Effector memory CD4-positive, alpha-beta T cell (primary cell): Measurements from ENCODE around the gene ADGRF4.

Experiments used
- DNase-seq, 3 donors: peaks; one replicate each; pipeline ENCODE4 v3.0.0-alpha.2; 2020
- H3K27ac ChIP-seq: 2 replicates; pipeline ENCODE4 v1.7.0; 2013; ENCODE audit warnings: mild to moderate bottlenecking, low read length, moderate library complexity; ENCODE audit not compliant: insufficient read depth, poor library complexity, severe bottlenecking
- H3K27me3 ChIP-seq: replicated peaks from 2 replicates; pipeline ENCODE4 v1.7.0; 2013; ENCODE audit warnings: mild to moderate bottlenecking, low read length; ENCODE audit not compliant: insufficient read depth, control insufficient read depth, poor library complexity, severe bottlenecking
- H3K36me3 ChIP-seq: 2 replicates; pipeline ENCODE4 v1.7.0; 2013; ENCODE audit warnings: mild to moderate bottlenecking, low read length, moderate library complexity; ENCODE audit not compliant: control insufficient read depth, insufficient read depth
- H3K4me1 ChIP-seq: 2 replicates; pipeline ENCODE4 v1.7.0; 2013; ENCODE audit warnings: low read length, mild to moderate bottlenecking; ENCODE audit not compliant: control insufficient read depth, insufficient read depth, poor library complexity, severe bottlenecking
- H3K4me3 ChIP-seq: 2 replicates; pipeline ENCODE4 v1.7.0; 2013; ENCODE audit warnings: low read length, low read depth, mild to moderate bottlenecking; ENCODE audit not compliant: insufficient read depth, poor library complexity, severe bottlenecking
- H3K9me3 ChIP-seq: 2 replicates; pipeline ENCODE4 v1.7.0; 2013; ENCODE audit warnings: mild to moderate bottlenecking, low read length, moderate library complexity; ENCODE audit not compliant: control insufficient read depth

ADGRF4 gene

GRCh38 chr6:47749757-47750156 is 51.4 kb downstream of the ADGRF4 start:
- Histone ChIP-seq H3K36me3 (no peaks in the 10 kb centered on the region), H3K9me3 (no peaks in the 10 kb centered on the region), H3K4me1 (no peaks in the 10 kb centered on the region), H3K27ac (no peak overlapping the region), H3K4me3 (no peak overlapping the region), H3K27me3 (no peaks in the 10 kb centered on the region)
- DNase-seq: no peak

- no peak for DNase-seq
- Histone ChIP-seq H3K27me3 (no peaks in the 10 kb centered on the region), H3K4me3 (no peak overlapping the region), H3K36me3 (no peaks in the 10 kb centered on the region), H3K4me1 (no peaks in the 10 kb centered on the region), H3K9me3 (no peaks in the 10 kb centered on the region), H3K27ac (no peak overlapping the region)
These were observed 54.4 kb downstream of the ADGRF4 start for GRCh38 chr6:47752801-47753200.

GRCh38 chr6:47759364-47759763 is 61.0 kb downstream of the ADGRF4 start:
- H3K9me3 ChIP-seq: no peaks in the 10 kb centered on the region
- H3K27me3 ChIP-seq: no peaks in the 10 kb centered on the region
- no peak overlapping the region for H3K4me3 ChIP-seq
- no peak overlapping the region for H3K27ac ChIP-seq
- H3K4me1 ChIP-seq: no peaks in the 10 kb centered on the region
- H3K36me3 ChIP-seq: no peaks in the 10 kb centered on the region
- no peak for DNase-seq

- Histone ChIP-seq H3K36me3 (no peaks in the 10 kb centered on the region), H3K27ac (no peak overlapping the region), H3K4me1 (no peaks in the 10 kb centered on the region), H3K4me3 (no peak overlapping the region), H3K9me3 (no peaks in the 10 kb centered on the region), H3K27me3 (no peaks in the 10 kb centered on the region)
- no peak for DNase-seq
These were observed 64.1 kb downstream of the ADGRF4 start for GRCh38 chr6:47762502-47762901.

- H3K4me1 ChIP-seq: no peaks in the 10 kb centered on the region
- DNase-seq: no peak
- no peaks in the 10 kb centered on the region for H3K27me3 ChIP-seq
- H3K9me3 ChIP-seq: no peaks in the 10 kb centered on the region
- H3K4me3 ChIP-seq: no peak overlapping the region
- H3K27ac ChIP-seq: no peak overlapping the region
- H3K36me3 ChIP-seq: no peaks in the 10 kb centered on the region
These were observed 68.1 kb downstream of the ADGRF4 start for GRCh38 chr6:47766445-47766844.

GRCh38 chr6:47767102-47767501 is 68.7 kb downstream of the ADGRF4 start:
- H3K4me3 ChIP-seq: no peak overlapping the region
- no peaks in the 10 kb centered on the region for H3K36me3 ChIP-seq
- H3K27me3 ChIP-seq: no peaks in the 10 kb centered on the region
- no peak for DNase-seq
- H3K27ac ChIP-seq: no peak overlapping the region
- H3K9me3 ChIP-seq: no peaks in the 10 kb centered on the region
- H3K4me1 ChIP-seq: no peaks in the 10 kb centered on the region

GRCh38 chr6:47769982-47770381 is 71.6 kb downstream of the ADGRF4 start:
- Histone ChIP-seq H3K27me3 (no peaks in the 10 kb centered on the region), H3K9me3 (no peaks in the 10 kb centered on the region), H3K27ac (no peak overlapping the region), H3K36me3 (no peaks in the 10 kb centered on the region), H3K4me3 (no peak overlapping the region), H3K4me1 (no peaks in the 10 kb centered on the region)
- DNase-seq: no peak
